NT2/D1 (cell line): Measurements from ENCODE around the gene RALGDS.
"Not testable (repeated sequence)": the region's sequence is repeated elsewhere in the genome, so short reads cannot be mapped to it uniquely, and the experiment has no call there.

Experiments
- DNase-seq: peaks from one replicate; pipeline ENCODE4 v3.0.0-alpha.2; 2011; ENCODE audit warnings: low read depth, low spot score
- H3K27me3 ChIP-seq: 2 replicates; pipeline ENCODE4 v1.6.0; 2011; ENCODE audit warnings: mild to moderate bottlenecking; ENCODE audit not compliant: insufficient read length, insufficient read depth
- H3K36me3 ChIP-seq: 2 replicates; pipeline ENCODE4 v1.6.1; 2011; ENCODE audit warnings: mild to moderate bottlenecking, low read length, mixed read lengths; ENCODE audit not compliant: insufficient read depth, insufficient read length
- H3K4me1 ChIP-seq: 2 replicates; pipeline ENCODE4 v1.5.1; 2011; ENCODE audit not compliant: insufficient read depth, insufficient read length
- H3K4me3 ChIP-seq: 2 replicates; pipeline ENCODE4 v1.5.1; 2011; ENCODE audit warnings: low read depth; ENCODE audit not compliant: insufficient read length
- H3K9ac ChIP-seq: 2 replicates; pipeline ENCODE4 v1.6.0; 2011; ENCODE audit warnings: low read depth; ENCODE audit not compliant: insufficient read length
- H3K9me3 ChIP-seq: 2 replicates; pipeline ENCODE4 v1.5.1; 2011; ENCODE audit warnings: mild to moderate bottlenecking, low read length; ENCODE audit not compliant: insufficient read depth
- SUZ12 ChIP-seq: IDR thresholded peaks from 2 replicates; pipeline ENCODE4 v1.6.1; 2011; ENCODE audit not compliant: insufficient read length, insufficient read depth; ENCODE audit errors: extremely low read depth
- YY1 ChIP-seq: IDR thresholded peaks from 2 replicates; pipeline ENCODE4 v1.6.1; 2011; ENCODE audit not compliant: insufficient read length, insufficient read depth
- ZNF274 ChIP-seq: IDR thresholded peaks from 2 replicates; pipeline ENCODE4 v1.6.1; 2011; ENCODE audit warnings: mild to moderate bottlenecking, low read depth, low read length

Gene RALGDS

GRCh38 chr9:133090187-133090586, 30.9 kb downstream of the RALGDS start:
- no peak for TF ChIP-seq YY1
- Histone ChIP-seq H3K4me3 (no peak overlapping the region), H3K9ac (no peak overlapping the region), H3K4me1 (no peaks in the 10 kb centered on the region), H3K9me3 (no peaks in the 10 kb centered on the region), H3K36me3 (no peaks in the 10 kb centered on the region), H3K27me3 (no peaks in the 10 kb centered on the region)
- DNase-seq = no peak

- H3K4me1 ChIP-seq = no peaks in the 10 kb centered on the region
- H3K4me3 ChIP-seq = no peak overlapping the region
- no peaks in the 10 kb centered on the region for H3K27me3 ChIP-seq
- TF ChIP-seq SUZ12 (no peak), YY1 (no peak), ZNF274 (no peak)
- H3K9me3 ChIP-seq = no peaks in the 10 kb centered on the region
- H3K9ac ChIP-seq = no peak overlapping the region
- H3K36me3 ChIP-seq = no peaks in the 10 kb centered on the region
- no peak for DNase-seq
Observed at GRCh38 chr9:133089271-133089671, 31.8 kb downstream of the RALGDS start.

GRCh38 chr9:133088756-133089155, 32.3 kb downstream of the RALGDS start:
- no peak for DNase-seq
- Histone ChIP-seq H3K4me3 (no peak overlapping the region), H3K27me3 (no peaks in the 10 kb centered on the region), H3K4me1 (no peaks in the 10 kb centered on the region), H3K9me3 (no peaks in the 10 kb centered on the region), H3K9ac (no peak overlapping the region), H3K36me3 (no peaks in the 10 kb centered on the region)
- TF ChIP-seq YY1 = no peak
- no peak for TF ChIP-seq ZNF274
- no peak for TF ChIP-seq SUZ12

- H3K9ac ChIP-seq = no peak overlapping the region
- no peaks in the 10 kb centered on the region for H3K36me3 ChIP-seq
- H3K4me3 ChIP-seq = no peak overlapping the region
- no peaks in the 10 kb centered on the region for H3K27me3 ChIP-seq
- no peak for TF ChIP-seq ZNF274
- no peak for TF ChIP-seq SUZ12
- no peak for TF ChIP-seq YY1
- no peak for DNase-seq
- no peaks in the 10 kb centered on the region for H3K9me3 ChIP-seq
- no peaks in the 10 kb centered on the region for H3K4me1 ChIP-seq
Observed at GRCh38 chr9:133088146-133088750, 32.8 kb downstream of the RALGDS start.

DNA sequence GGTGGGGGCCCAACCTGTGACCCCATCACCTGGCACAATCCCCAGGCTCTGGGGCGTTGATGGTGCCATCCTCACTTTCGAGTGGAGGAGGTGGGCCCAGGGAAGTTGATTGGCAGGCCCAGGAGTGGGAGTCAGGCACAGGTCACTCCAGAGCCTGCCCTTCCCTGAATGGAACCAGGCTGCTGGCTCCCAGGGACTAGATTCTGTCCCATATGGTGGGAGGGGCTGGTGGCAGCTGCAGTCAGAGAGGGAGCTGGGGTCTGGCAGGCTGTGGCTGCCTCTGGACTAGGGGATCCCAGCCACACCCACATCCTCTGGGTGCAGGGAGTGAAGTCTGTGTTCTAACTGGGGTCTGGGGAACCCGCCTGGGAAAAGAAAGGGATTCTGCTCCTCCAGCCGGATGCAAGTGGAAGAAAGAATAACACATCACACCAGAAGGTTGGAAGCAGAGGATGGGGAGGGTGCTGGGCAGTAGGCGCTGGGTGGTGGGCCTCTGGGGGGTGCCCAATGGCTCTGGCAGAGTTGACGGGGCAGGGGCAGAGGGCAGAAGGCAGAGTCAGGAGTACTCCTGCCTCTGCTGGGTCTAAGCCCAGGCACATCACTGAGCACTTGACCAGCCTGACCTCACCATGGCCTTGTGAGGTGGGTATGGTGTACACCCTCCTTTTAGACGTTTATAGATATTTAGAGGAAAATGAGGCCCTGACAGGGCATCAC, 33.5 kb downstream of the RALGDS start:
- no peaks in the 10 kb centered on the region for H3K36me3 ChIP-seq
- no peak for DNase-seq
- no peaks in the 10 kb centered on the region for H3K4me1 ChIP-seq
- no peaks in the 10 kb centered on the region for H3K27me3 ChIP-seq
- no peak overlapping the region for H3K9ac ChIP-seq
- TF ChIP-seq SUZ12 = no peak
- H3K4me3 ChIP-seq = no peak overlapping the region
- H3K9me3 ChIP-seq = no peaks in the 10 kb centered on the region

DNA sequence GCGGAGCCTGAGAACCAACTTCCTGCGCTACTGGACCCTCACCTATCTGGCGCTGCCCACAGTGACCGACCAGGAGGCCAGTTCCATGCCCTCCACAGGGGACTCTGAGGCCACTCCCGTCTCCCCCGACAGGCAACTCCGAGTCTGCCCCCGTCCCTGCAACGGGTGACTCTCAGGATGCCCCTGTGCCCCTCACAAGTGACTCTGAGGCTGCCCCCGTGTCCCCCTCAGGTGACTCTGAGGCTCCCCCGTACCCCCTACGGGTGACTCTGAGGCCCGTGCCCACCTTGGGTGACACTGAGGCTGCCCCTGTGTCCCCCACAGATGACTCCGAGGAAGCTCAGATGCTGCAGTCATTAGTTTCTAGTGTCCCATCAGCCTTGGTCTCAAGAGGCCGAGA, 34.1 kb downstream of the RALGDS start:
- no peaks in the 10 kb centered on the region for H3K36me3 ChIP-seq
- H3K27me3 ChIP-seq = no peaks in the 10 kb centered on the region
- no peak for TF ChIP-seq ZNF274
- TF ChIP-seq YY1 = no peak
- TF ChIP-seq SUZ12 = no peak
- DNase-seq = no peak
- H3K9ac ChIP-seq = no peak overlapping the region
- H3K4me1 ChIP-seq = no peaks in the 10 kb centered on the region
- H3K9me3 ChIP-seq = no peaks in the 10 kb centered on the region
- H3K4me3 ChIP-seq = no peak overlapping the region

DNA sequence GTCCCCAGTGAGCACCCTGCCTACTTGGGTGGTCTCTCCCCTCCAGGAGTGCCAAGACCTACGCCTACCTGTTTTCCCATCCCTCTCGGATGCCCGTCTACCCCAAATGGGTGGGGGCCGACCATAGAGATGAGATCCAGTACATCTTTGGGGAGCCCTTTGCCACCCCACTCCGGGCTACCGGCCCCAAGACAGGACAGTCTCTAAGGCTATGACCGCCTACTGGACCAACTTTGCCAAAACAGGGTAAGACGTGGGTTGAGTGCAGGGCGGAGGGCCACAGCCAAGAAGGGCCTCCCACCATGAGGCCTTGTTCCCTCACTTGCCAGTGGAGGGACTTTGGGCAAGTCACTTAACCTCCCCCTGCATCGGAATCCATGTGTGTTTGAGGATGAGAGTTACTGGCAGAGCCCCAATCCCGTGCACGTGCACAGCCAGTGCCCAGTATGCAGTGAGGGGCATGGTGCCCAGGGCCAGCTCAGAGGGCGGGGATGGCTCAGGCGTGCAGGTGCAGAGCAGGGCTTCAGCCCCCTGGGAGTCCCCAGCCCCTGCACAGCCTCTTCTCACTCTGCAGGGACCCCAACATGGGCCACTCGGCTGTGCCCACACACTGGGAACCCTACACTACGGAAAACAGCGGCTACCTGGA, 34.7 kb downstream of the RALGDS start:
- not testable (repeated sequence) for H3K36me3 ChIP-seq, H3K27me3 ChIP-seq, H3K4me3 ChIP-seq, DNase-seq, H3K9ac ChIP-seq, H3K4me1 ChIP-seq, H3K9me3 ChIP-seq

GRCh38 chr9:133083688-133084087, 37.4 kb downstream of the RALGDS start:
- not testable (repeated sequence) for H3K27me3 ChIP-seq, H3K4me3 ChIP-seq, H3K9ac ChIP-seq, H3K9me3 ChIP-seq, DNase-seq, H3K4me1 ChIP-seq, H3K36me3 ChIP-seq

DNA sequence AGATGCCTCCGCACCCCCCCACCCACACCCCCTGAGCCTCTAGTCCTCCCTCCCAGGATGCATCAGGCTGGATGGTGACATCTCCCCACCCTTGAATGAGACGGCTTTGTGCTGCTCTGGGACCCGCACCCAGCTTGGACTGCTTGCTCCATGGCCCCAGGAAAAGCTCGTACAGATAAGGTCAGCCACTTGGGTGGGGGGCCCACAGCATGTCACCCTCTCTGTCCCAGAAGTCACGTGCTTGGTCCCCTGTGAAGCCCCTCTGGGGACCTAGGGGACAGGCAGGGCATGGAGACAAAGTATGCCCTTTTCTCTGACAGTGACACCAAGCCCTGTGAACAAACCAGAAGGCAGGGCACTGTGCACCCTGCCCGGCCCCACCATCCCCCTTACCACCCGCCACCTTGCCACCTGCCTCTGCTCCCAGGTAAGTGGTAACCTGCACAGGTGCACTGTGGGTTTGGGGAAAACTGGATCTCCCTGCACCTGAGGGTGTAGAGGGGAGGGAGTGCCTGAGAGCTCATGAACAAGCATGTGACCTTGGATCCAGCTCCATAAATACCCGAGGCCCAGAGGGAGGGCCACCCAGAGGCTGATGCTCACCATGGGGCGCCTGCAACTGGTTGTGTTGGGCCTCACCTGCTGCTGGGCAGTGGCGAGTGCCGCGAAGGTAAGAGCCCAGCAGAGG, 38.9 kb downstream of the RALGDS start:
- DNase-seq = not testable (repeated sequence)

More for the DNA sequence above, 38.9 kb downstream of the RALGDS start:
- not testable (repeated sequence) for H3K9ac ChIP-seq, H3K4me3 ChIP-seq, H3K36me3 ChIP-seq, H3K27me3 ChIP-seq, H3K4me1 ChIP-seq, H3K9me3 ChIP-seq
